Measurements from ENCODE around the gene ZBTB21.

The ZBTB21 gene

DNA sequence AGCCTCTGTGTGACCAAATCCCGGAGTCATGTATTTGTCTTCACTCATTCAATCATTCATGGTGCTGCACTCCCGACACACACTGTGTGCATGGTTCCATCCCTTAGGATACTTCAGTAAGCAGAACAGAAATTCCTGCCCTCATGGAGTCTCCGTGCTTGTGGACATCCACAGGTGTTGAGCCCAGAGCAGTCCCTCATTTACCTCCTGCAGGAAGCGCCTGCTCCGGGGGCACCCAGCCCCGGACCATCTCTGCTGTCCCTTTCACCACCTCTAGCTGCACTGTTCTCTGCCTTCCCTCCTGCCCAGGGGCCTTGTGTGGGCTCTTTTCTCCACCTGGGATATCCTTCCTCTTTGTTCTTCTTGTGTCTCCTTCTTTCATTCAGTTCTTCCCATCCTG, 9.5 kb upstream of the ZBTB21 start:
- DNase-seq (ENCODE audit: low spot score in 2 of 2) (no peak), ATAC-seq (ENCODE audit: low read depth) (no peak)
- H3K36me3 Mint-ChIP-seq, result no peaks in the 10 kb centered on the region
- H3K4me1 Mint-ChIP-seq, result no peaks in the 10 kb centered on the region
- H3K9me3 Mint-ChIP-seq, result peaks cover 1% of the 10 kb centered on the region
- no peak overlapping the region for H3K4me3 Mint-ChIP-seq
- H3K27ac Mint-ChIP-seq, result no peak overlapping the region
- H3K27me3 Mint-ChIP-seq, result peaks cover 15% of the 10 kb centered on the region

GRCh38 chr21:42019101-42019605, 9.0 kb upstream of the ZBTB21 start:
- Mint-ChIP-seq H3K4me1 (no peaks in the 10 kb centered on the region), H3K4me3 (no peak overlapping the region), H3K9me3 (peaks cover 2% of the 10 kb centered on the region), H3K36me3 (no peaks in the 10 kb centered on the region), H3K27ac (no peak overlapping the region), H3K27me3 (peaks cover 11% of the 10 kb centered on the region)
- ATAC-seq (ENCODE audit: low read depth) (no peak), DNase-seq (ENCODE audit: low spot score in 2 of 2) (no peak)

GRCh38 chr21:42017022-42017421, 6.9 kb upstream of the ZBTB21 start:
- Mint-ChIP-seq H3K4me3 (no peak overlapping the region), H3K27me3 (peaks cover 11% of the 10 kb centered on the region), H3K27ac (no peak overlapping the region), H3K4me1 (peaks cover 11% of the 10 kb centered on the region), H3K36me3 (no peaks in the 10 kb centered on the region), H3K9me3 (peaks cover 2% of the 10 kb centered on the region)
- ATAC-seq (ENCODE audit: low read depth) (peak; percentile 17), DNase-seq (ENCODE audit: low spot score in 2 of 2) (no peak)

DNA sequence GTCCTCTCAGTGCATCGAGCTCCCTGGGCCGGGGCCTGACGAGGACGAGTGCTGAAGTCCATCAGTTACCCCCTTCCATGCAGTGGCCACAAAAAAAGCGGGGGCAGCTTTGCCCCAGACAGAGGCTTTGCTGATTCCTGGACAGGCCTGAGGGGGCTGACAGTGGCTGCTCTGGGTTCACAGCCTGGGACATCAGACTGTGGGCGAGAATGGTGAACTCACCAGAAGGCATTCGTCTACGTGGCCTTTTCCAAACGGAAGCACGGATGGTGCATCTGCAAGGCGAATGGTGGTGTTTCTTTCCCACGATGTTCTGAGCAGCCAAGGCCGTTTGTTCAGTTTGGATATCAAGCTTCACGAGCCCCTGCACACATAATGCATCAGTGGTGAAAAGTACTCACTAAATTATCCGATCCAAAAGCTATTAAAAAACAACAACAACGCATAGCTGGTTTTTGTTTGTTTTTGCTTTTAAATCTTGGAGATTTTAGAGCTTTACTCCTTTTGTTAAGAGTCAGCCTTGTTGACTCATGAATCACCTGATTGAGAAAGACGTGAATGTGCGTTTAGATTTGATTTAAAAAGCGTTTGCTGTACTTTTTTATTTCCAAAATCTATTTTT, 6.3 kb upstream of the ZBTB21 start:
- DNase-seq (ENCODE audit: low spot score in 2 of 2) (no peak), ATAC-seq (ENCODE audit: low read depth) (no peak)
- H3K4me3 Mint-ChIP-seq, result no peak overlapping the region
- H3K36me3 Mint-ChIP-seq, result no peaks in the 10 kb centered on the region
- H3K27me3 Mint-ChIP-seq, result peaks cover 11% of the 10 kb centered on the region
- H3K9me3 Mint-ChIP-seq, result peaks cover 2% of the 10 kb centered on the region
- peaks cover 12% of the 10 kb centered on the region for H3K4me1 Mint-ChIP-seq
- H3K27ac Mint-ChIP-seq, result no peak overlapping the region

GRCh38 chr21:42013931-42014330, 3.8 kb upstream of the ZBTB21 start:
- no peak for ATAC-seq (ENCODE audit: low read depth)
- Mint-ChIP-seq H3K9me3 (peaks cover 2% of the 10 kb centered on the region), H3K4me1 (peaks cover 14% of the 10 kb centered on the region), H3K4me3 (no peak overlapping the region), H3K27ac (no peak overlapping the region), H3K27me3 (no peaks in the 10 kb centered on the region), H3K36me3 (no peaks in the 10 kb centered on the region)
- no peak for DNase-seq (ENCODE audit: low spot score in 2 of 2)

GRCh38 chr21:42013376-42013775, 3.2 kb upstream of the ZBTB21 start:
- H3K4me3 Mint-ChIP-seq, result no peak overlapping the region
- H3K9me3 Mint-ChIP-seq, result peaks cover 2% of the 10 kb centered on the region
- ATAC-seq (ENCODE audit: low read depth) (no peak), DNase-seq (ENCODE audit: low spot score in 2 of 2) (no peak)
- H3K27me3 Mint-ChIP-seq, result no peaks in the 10 kb centered on the region
- peaks cover 16% of the 10 kb centered on the region for H3K4me1 Mint-ChIP-seq
- no peaks in the 10 kb centered on the region for H3K36me3 Mint-ChIP-seq
- no peak overlapping the region for H3K27ac Mint-ChIP-seq

- H3K4me1 Mint-ChIP-seq, result peaks cover 18% of the 10 kb centered on the region
- ATAC-seq (ENCODE audit: low read depth), result no peak
- H3K36me3 Mint-ChIP-seq, result peaks cover 3% of the 10 kb centered on the region
- H3K4me3 Mint-ChIP-seq, result no peak overlapping the region
- H3K9me3 Mint-ChIP-seq, result peaks cover 2% of the 10 kb centered on the region
- no peak for DNase-seq (ENCODE audit: low spot score in 2 of 2)
- H3K27ac Mint-ChIP-seq, result no peak overlapping the region
- H3K27me3 Mint-ChIP-seq, result no peaks in the 10 kb centered on the region
These were observed 2.7 kb upstream of the ZBTB21 start for GRCh38 chr21:42012763-42013329.

DNA sequence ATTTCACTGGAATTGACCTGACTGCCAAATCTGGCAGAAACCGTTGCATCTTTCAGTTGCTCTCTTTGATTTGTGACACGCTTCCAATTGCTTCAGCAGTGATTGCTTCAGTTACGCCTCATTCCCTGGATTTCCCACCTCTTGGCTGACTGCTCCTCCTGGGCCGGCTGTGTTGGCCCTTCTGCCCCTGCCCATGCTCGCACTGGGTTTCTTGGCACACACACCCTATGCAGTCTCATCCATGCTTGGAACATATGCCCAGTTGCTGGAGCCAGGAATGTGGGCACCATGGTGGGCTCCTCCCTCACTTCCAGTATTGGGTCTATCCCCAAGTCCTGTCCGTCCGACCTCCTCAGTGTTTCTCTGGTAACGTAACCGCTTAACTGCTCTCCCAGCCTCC, 2.2 kb upstream of the ZBTB21 start:
- no peak for DNase-seq (ENCODE audit: low spot score in 2 of 2)
- no peak for ATAC-seq (ENCODE audit: low read depth)
- Mint-ChIP-seq H3K27me3 (no peaks in the 10 kb centered on the region), H3K4me1 (peaks cover 22% of the 10 kb centered on the region), H3K9me3 (peaks cover 2% of the 10 kb centered on the region), H3K36me3 (peaks cover 4% of the 10 kb centered on the region), H3K4me3 (no peak overlapping the region), H3K27ac (no peak overlapping the region)

GRCh38 chr21:42010507-42011495, 641 bp upstream of the ZBTB21 start:
- H3K27me3 Mint-ChIP-seq, result no peaks in the 10 kb centered on the region
- H3K4me1 Mint-ChIP-seq, result peaks cover 27% of the 10 kb centered on the region
- H3K36me3 Mint-ChIP-seq, result peaks cover 9% of the 10 kb centered on the region
- peak overlapping the region; percentile 96 for H3K27ac Mint-ChIP-seq
- peak overlapping the region; percentile 91 for H3K4me3 Mint-ChIP-seq
- peak in 1 of 2 donors; percentile 21 for DNase-seq (ENCODE audit: low spot score in 2 of 2)
- no peak for ATAC-seq (ENCODE audit: low read depth)
- H3K9me3 Mint-ChIP-seq, result peaks cover 2% of the 10 kb centered on the region

DNA sequence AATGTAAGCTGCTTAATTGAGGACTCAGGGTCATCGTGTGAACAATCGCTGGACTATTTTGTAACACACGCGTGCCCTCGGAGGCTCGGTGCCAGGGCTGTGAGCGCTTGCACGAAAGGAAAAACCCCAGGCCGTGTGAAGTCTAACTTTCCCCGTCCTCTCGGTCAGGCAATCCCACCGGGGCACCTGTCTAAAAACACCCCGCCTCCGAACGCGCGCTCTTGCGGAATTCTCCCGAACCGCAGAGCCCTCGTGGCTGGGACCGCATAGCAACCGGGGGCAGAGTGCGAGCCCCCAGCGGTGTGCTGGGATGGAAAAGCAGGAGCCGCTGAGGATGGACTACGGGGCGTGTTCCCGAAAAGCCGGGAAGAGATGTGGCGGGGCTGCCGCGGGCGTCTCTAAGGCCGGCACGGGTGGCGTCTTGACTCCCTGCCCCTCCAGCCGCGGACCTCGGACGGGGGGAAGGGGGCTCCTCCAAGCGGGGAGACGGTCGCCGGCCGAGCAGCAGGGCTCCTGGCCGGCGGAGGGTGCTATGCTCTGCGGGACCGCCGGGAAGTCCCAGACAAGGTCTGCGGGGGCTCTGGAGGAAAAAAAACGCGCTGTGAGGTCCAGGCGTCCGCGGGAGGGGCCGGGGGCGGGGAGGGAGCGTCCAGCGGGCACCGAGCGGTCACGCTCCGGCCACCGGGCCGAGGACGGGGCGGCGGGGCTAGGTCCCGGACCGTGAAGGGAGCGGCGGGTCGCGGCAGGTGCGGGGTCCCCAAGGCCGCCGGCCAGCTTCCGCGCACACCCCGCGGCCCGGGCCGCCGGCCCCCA, 936 bp downstream of the ZBTB21 start:
- no peaks in the 10 kb centered on the region for H3K9me3 Mint-ChIP-seq
- H3K27ac Mint-ChIP-seq, result peak overlapping the region; percentile 96
- peaks cover 35% of the 10 kb centered on the region for H3K4me1 Mint-ChIP-seq
- peak overlapping the region; percentile 86 for H3K4me3 Mint-ChIP-seq
- H3K27me3 Mint-ChIP-seq, result no peaks in the 10 kb centered on the region
- peaks cover 10% of the 10 kb centered on the region for H3K36me3 Mint-ChIP-seq
- DNase-seq (ENCODE audit: low spot score in 2 of 2) (peak; percentile 40 to 42), ATAC-seq (ENCODE audit: low read depth) (peak; percentile 14)

DNA sequence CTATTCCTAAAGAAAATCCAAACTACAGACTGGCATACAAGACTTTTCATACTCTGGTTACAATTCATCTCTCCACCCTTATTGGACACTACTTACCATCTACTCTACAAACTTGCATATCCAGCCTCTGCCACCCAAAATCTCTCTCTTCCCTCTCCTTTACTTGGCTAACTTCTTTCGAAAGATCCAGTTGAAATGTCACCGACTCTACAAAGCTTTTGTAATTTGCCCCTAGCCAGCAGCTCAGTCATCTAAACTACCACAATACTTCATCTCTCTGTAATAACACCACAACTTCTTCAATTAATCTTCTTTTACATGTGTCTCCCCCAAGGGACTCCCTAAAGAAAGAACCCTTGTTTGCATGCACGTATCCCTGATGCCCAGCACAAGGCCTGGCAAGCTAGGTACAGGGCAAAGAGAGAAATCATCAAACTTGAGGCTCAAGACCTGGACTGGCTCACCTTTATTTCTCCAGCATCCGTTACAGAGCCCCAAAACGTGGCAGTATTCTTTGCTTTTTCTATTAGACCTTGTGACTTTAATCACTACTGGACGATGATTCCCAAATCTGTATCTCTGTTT, 2.7 kb downstream of the ZBTB21 start:
- DNase-seq (ENCODE audit: low spot score in 2 of 2) (no peak), ATAC-seq (ENCODE audit: low read depth) (no peak)
- Mint-ChIP-seq H3K36me3 (peaks cover 11% of the 10 kb centered on the region), H3K27me3 (no peaks in the 10 kb centered on the region), H3K4me3 (no peak overlapping the region), H3K4me1 (peaks cover 37% of the 10 kb centered on the region), H3K27ac (peak overlapping the region; percentile 0), H3K9me3 (no peaks in the 10 kb centered on the region)

- Mint-ChIP-seq H3K9me3 (no peaks in the 10 kb centered on the region), H3K4me1 (peaks cover 37% of the 10 kb centered on the region), H3K36me3 (peaks cover 12% of the 10 kb centered on the region), H3K27ac (no peak overlapping the region), H3K27me3 (no peaks in the 10 kb centered on the region), H3K4me3 (no peak overlapping the region)
- ATAC-seq (ENCODE audit: low read depth), result no peak
- DNase-seq (ENCODE audit: low spot score in 2 of 2), result no peak
These were observed 3.4 kb downstream of the ZBTB21 start for GRCh38 chr21:42006765-42007164.

Measured in memory B cell (primary cell).